Keratinocyte (primary cell): ENCODE measurements around the gene GRIN2C. TPM values are rescaled to one million over a fixed set of nuclear protein-coding genes. Genes with fewer than 3 reads are reported as not detected.

Experiments
- DNase-seq: peaks from one replicate; pipeline ENCODE4 v3.0.0-alpha.2; 2011; ENCODE audit warnings: low read depth, missing footprints, low spot score
- FAIRE-seq: peaks from 2 replicates; lab custom pipeline; 2011; peaks lifted over from hg19 to GRCh38; lab: Jason Lieb, UNC
- H2AFZ ChIP-seq: 2 replicates; pipeline ENCODE4 v1.6.0; 2012; ENCODE audit warnings: low read length, control low read depth, inconsistent platforms; ENCODE audit not compliant: control insufficient read depth
- H3K27ac ChIP-seq: 2 replicates; pipeline ENCODE4 v1.5.1; 2011; ENCODE audit warnings: low read length; ENCODE audit not compliant: control insufficient read depth, insufficient read depth
- H3K27me3 ChIP-seq: 3 replicates; pipeline ENCODE4 v1.6.0; 2011; ENCODE audit warnings: low read length; ENCODE audit not compliant: control insufficient read depth, insufficient read depth; ENCODE audit errors: extremely low read depth
- H3K36me3 ChIP-seq, 2 experiments: 2 replicates in 1 of 2; 3 replicates in 1 of 2; pipeline ENCODE4 v1.5.1; 2011; ENCODE audit warnings: low read length in 2 of 2, mild to moderate bottlenecking in 1 of 2; ENCODE audit not compliant: control insufficient read depth in 2 of 2, insufficient read depth in 2 of 2; ENCODE audit errors: extremely low read depth in 1 of 2
- H3K4me1 ChIP-seq: 3 replicates; pipeline ENCODE4 v1.5.1; 2011; ENCODE audit warnings: low read length; ENCODE audit not compliant: control insufficient read depth, insufficient read depth; ENCODE audit errors: extremely low read depth
- H3K4me2 ChIP-seq: 3 replicates; pipeline ENCODE4 v1.6.0; 2011; ENCODE audit warnings: low read depth, low read length; ENCODE audit not compliant: control insufficient read depth, insufficient read depth; ENCODE audit errors: extremely low read depth
- H3K4me3 ChIP-seq, 3 experiments: fragments of 200-600 bp in 1 of 3; sonication (generic) in 1 of 3; 2 replicates in 2 of 3; 3 replicates in 1 of 3; pipeline ENCODE4 v1.5.1; 2011 to 2016; ENCODE audit warnings: low read length in 3 of 3, mild to moderate bottlenecking in 3 of 3, control low read depth in 2 of 3, inconsistent platforms in 1 of 3, low read depth in 1 of 3, mixed read lengths in 1 of 3, mixed run types in 1 of 3, moderate library complexity in 1 of 3; ENCODE audit not compliant: control insufficient read depth in 2 of 3, insufficient read depth in 2 of 3; ENCODE audit errors: extremely low read depth in 1 of 3
- H3K79me2 ChIP-seq: 2 replicates; pipeline ENCODE4 v1.6.0; 2012; ENCODE audit warnings: low read length; ENCODE audit not compliant: control insufficient read depth, insufficient read depth
- H3K9ac ChIP-seq: 3 replicates; pipeline ENCODE4 v1.6.0; 2011; ENCODE audit warnings: low read length; ENCODE audit not compliant: control insufficient read depth, insufficient read depth; ENCODE audit errors: extremely low read depth
- H3K9me1 ChIP-seq: 3 replicates; pipeline ENCODE4 v1.6.0; 2011; ENCODE audit warnings: low read length; ENCODE audit not compliant: control insufficient read depth, insufficient read depth; ENCODE audit errors: extremely low read depth
- H3K9me3 ChIP-seq: 2 replicates; pipeline ENCODE4 v1.5.1; 2012; ENCODE audit warnings: low read depth, low read length; ENCODE audit not compliant: control insufficient read depth
- H4K20me1 ChIP-seq: 3 replicates; pipeline ENCODE4 v1.6.0; 2011; ENCODE audit warnings: low read length; ENCODE audit not compliant: control insufficient read depth, insufficient read depth; ENCODE audit errors: extremely low read depth
- EZH2 ChIP-seq: IDR thresholded peaks from one replicate; pipeline ENCODE4 v1.6.1; 2012; ENCODE audit warnings: inconsistent platforms, mild to moderate bottlenecking, low read length, moderate library complexity
- dilution Hi-C: fragments of 300-500 bp; cut with MboI; formaldehyde crosslinking; loops from one replicate; pipeline ENCODE4 v1.7.0; 2020; ENCODE audit warnings: low sequenced_read_pairs; ENCODE audit not compliant: extremely low pct_ligation_motif_present
- polyA plus RNA-seq, 5 experiments: library from polyadenylated mRNA; depleted of rRNA in 3 of 5; stranded (reverse) in 3 of 5; stranded (forward) in 1 of 5; unstranded in 1 of 5; fragments of >200 nt; gene quantifications; 1 replicate in 1 of 5; 2 replicates in 3 of 5; 3 replicates in 1 of 5; pipeline versions ENCODE4 v1.2.1 to v1.2.3, GENCODE V29; 2011 to 2012; ENCODE audit warnings: missing spikeins in 2 of 5, low read depth in 1 of 5, low replicate concordance in 1 of 5
- TF ChIP-seq, protein P1 (sequence below), 3 experiments: IDR thresholded peaks in 1 of 3; conservative IDR thresholded peaks in 1 of 3; optimal IDR thresholded peaks in 1 of 3; 2 replicates in 2 of 3; 3 replicates in 1 of 3; pipeline versions ENCODE3 to v1.5.1; 2011; ENCODE audit warnings: low read length in 3 of 3, mild to moderate bottlenecking in 3 of 3, moderate library complexity in 2 of 3, control low read depth in 1 of 3, inconsistent platforms in 1 of 3; ENCODE audit not compliant: insufficient read depth in 2 of 3; ENCODE audit errors: extremely low read depth in 1 of 3

The GRIN2C gene
- polyA plus RNA-seq, 1 donor (not counting 4 experiments of a cell fraction or from before 2014, with no cell fraction given): not detected

DNA sequence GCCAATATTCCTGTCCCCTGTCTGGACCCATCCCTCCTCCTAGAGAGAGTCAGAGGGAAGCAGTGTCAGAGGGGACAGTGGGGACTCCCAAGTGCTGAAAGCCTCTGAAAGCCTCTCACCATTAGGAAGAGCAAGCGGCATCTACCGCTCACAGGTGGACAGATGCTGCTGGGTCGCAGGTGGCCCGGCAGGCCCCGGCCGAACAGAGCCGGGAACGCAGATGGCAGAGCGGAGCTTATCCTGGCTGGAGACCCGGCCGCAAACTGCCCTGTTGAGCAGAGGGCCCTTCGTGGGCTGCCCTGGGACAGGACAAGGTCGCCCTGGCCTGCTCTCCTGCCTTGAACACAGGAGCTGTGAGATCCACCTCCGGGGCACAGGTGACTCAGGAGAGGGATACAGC is 60.6 kb downstream of the GRIN2C start:
- H3K79me2 ChIP-seq: no peaks in the 10 kb centered on the region
- no peak overlapping the region for H3K9ac ChIP-seq
- H3K9me1 ChIP-seq: no peaks in the 10 kb centered on the region
- FAIRE-seq (no peak), DNase-seq (no peak)
- dilution Hi-C loops: no loop called here
- H4K20me1 ChIP-seq: no peaks in the 10 kb centered on the region
- H3K4me3 ChIP-seq: no peak overlapping the region
- H2AFZ ChIP-seq: no peak overlapping the region
- TF ChIP-seq, protein P1, sequence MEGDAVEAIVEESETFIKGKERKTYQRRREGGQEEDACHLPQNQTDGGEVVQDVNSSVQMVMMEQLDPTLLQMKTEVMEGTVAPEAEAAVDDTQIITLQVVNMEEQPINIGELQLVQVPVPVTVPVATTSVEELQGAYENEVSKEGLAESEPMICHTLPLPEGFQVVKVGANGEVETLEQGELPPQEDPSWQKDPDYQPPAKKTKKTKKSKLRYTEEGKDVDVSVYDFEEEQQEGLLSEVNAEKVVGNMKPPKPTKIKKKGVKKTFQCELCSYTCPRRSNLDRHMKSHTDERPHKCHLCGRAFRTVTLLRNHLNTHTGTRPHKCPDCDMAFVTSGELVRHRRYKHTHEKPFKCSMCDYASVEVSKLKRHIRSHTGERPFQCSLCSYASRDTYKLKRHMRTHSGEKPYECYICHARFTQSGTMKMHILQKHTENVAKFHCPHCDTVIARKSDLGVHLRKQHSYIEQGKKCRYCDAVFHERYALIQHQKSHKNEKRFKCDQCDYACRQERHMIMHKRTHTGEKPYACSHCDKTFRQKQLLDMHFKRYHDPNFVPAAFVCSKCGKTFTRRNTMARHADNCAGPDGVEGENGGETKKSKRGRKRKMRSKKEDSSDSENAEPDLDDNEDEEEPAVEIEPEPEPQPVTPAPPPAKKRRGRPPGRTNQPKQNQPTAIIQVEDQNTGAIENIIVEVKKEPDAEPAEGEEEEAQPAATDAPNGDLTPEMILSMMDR (optimal IDR thresholded peaks at IDR 0.05 in 1 of 3, IDR thresholded peaks at IDR 0.05 in 1 of 3, conservative IDR thresholded peaks at IDR 0.05 in 1 of 3; ENCODE audit: extremely low read depth in 1 of 3, insufficient read depth in 2 of 3, low read length in 3 of 3): no peak
- TF ChIP-seq EZH2: no peak
- no peaks in the 10 kb centered on the region for H3K9me3 ChIP-seq
- no peak overlapping the region for H3K27ac ChIP-seq
- no peaks in the 10 kb centered on the region for H3K4me1 ChIP-seq
- no peak overlapping the region for H3K4me2 ChIP-seq
- H3K36me3 ChIP-seq: peaks cover 15 to 36% of the 10 kb centered on the region in 2 experiments
- H3K27me3 ChIP-seq: no peaks in the 10 kb centered on the region

DNA sequence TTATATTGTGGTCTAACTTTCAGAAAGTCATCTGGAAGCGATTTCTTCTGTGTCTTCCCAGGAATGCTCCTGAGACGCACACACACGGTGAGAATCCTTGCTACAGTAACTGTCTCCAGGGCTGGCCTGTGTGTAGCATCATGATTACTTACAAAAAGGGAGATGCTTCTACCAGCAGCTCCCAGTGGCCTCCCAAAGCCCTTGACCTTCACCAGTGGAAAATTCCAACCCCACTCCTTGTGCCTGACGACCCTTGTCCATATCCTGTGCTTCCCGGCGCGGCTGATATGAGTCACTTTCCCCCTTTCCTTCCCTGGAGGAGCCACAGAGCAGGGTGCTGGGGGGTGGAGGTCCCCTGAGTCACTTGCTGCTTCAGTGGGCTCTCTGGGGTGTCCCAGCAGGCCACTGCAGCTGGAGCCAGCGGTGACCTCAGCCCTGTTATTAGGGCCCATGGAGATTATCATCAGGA is 61.4 kb downstream of the GRIN2C start:
- no peak overlapping the region for H3K9ac ChIP-seq
- no peaks in the 10 kb centered on the region for H3K9me1 ChIP-seq
- no peaks in the 10 kb centered on the region for H3K79me2 ChIP-seq
- TF ChIP-seq, protein P1 (optimal IDR thresholded peaks at IDR 0.05 in 1 of 3, IDR thresholded peaks at IDR 0.05 in 1 of 3, conservative IDR thresholded peaks at IDR 0.05 in 1 of 3; ENCODE audit: extremely low read depth in 1 of 3, insufficient read depth in 2 of 3, low read length in 3 of 3): no peak
- no peak for TF ChIP-seq EZH2
- no peaks in the 10 kb centered on the region for H3K9me3 ChIP-seq
- no peak overlapping the region for H3K4me2 ChIP-seq
- H2AFZ ChIP-seq: no peak overlapping the region
- no peak overlapping the region for H3K27ac ChIP-seq
- no peak for FAIRE-seq
- no peaks in the 10 kb centered on the region for H3K4me1 ChIP-seq
- no peak overlapping the region for H3K4me3 ChIP-seq
- H3K27me3 ChIP-seq: no peaks in the 10 kb centered on the region
- H4K20me1 ChIP-seq: no peaks in the 10 kb centered on the region
- peaks cover 17 to 39% of the 10 kb centered on the region in 2 experiments for H3K36me3 ChIP-seq
- dilution Hi-C loops: no loop called here
- no peak for DNase-seq
